ENCODE data around the gene COPZ1.

COPZ1 gene

DNA sequence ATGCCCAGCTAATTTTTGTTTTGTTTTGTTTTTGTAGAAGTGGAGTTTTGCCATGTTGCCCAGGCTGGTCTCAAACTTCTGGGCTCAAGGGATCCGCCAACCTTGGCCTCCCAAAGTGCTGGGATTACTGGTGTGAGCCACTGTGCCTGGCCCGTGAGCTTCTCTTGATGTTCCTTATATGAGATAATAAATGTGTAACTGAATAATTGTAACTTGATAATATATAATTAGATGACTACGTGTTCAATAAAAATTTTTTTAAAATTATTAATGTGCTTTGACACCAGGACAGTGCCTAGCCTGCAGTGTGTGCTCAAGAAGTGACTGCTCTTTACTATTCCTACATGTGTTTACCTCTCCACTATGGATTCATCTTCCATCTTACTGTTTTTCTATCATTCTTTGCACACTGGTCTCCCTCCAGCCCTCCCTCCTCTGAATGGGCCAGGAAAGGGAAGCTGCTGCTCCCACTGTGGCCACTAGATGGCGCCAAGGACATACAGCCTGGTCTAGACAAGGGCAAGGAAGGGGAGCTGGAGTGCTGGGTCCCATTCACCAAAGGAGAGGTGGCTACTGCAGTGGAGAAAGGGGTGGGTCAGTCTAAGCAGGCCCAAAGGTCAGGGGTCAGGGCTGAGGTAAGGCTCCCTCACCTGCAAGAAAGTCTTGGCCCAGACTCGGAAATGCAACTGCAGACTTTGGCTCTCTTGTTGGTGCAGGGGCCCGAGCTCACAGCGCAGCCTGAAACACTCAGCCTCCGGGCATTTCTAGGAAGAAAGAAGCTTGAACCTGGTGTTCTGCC, 74.3 kb downstream of the COPZ1 start:
- no peaks in the 10 kb centered on the region for H3K9me3 ChIP-seq (ENCODE audit: control insufficient read depth, low read length)
- no peaks in the 10 kb centered on the region for H3K4me1 ChIP-seq (ENCODE audit: control insufficient read depth, insufficient read depth, low read length)
- WGBS, 2 experiments, result 78 to 82% methylated on average over 8 of the region's 8 CpGs
- H3K36me3 ChIP-seq (ENCODE audit: control insufficient read depth, insufficient read depth, low read length), result peaks cover 62% of the 10 kb centered on the region
- no peak overlapping the region for H3K27ac ChIP-seq (ENCODE audit: insufficient read depth, low read depth, low read length, poor library complexity, severe bottlenecking)
- no peaks in the 10 kb centered on the region for H3K27me3 ChIP-seq (ENCODE audit: control insufficient read depth, insufficient read depth, low read length, poor library complexity, severe bottlenecking)
- no peak overlapping the region for H3K4me3 ChIP-seq (ENCODE audit: insufficient read depth, low read depth, low read length)

DNA sequence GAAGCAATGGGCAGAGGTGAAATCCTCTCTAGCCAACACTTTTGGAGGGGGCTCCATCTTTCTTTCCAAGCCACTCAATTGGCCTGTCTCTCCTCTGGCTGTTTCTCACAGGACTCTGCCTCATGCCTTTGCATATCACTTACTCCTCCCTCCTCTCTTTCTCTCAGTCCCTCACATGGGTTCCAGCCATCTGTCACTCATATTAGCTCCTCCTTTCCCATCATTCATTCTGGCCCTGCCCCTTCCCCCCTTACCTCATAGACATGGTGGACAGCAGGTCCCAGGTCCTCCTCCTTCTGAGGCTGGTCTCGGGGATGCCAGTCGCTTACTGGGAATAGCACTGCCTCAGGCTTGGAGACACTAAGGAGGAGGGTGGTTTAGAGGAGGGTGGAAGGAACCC, 76.2 kb downstream of the COPZ1 start:
- Histone ChIP-seq H3K9me3 (ENCODE audit: control insufficient read depth, low read length) (no peaks in the 10 kb centered on the region), H3K4me3 (ENCODE audit: insufficient read depth, low read depth, low read length) (no peak overlapping the region), H3K27me3 (ENCODE audit: control insufficient read depth, insufficient read depth, low read length, poor library complexity, severe bottlenecking) (no peaks in the 10 kb centered on the region), H3K36me3 (ENCODE audit: control insufficient read depth, insufficient read depth, low read length) (peaks cover 68% of the 10 kb centered on the region), H3K4me1 (ENCODE audit: control insufficient read depth, insufficient read depth, low read length) (no peaks in the 10 kb centered on the region), H3K27ac (ENCODE audit: insufficient read depth, low read depth, low read length, poor library complexity, severe bottlenecking) (no peak overlapping the region)
- WGBS, 2 experiments, result 89 to 100% methylated on average over 1 to 2 of the region's 2 CpGs
